Testis (tissue), 2 donors: ENCODE measurements around the gene BOLA3.

Experiments used
- CTCF ChIP-seq, 3 experiments: fragments of 450-650 bp in 2 of 3; fragments of 200-600 bp in 1 of 3; sonication (generic) in 1 of 3; IDR thresholded peaks; one replicate each; pipeline ENCODE4 v1.5.1; 2016 to 2019; ENCODE audit warnings: antibody characterized with exemption in 3 of 3, mild to moderate bottlenecking in 2 of 3, moderate library complexity in 1 of 3
- POLR2A ChIP-seq: fragments of 450-650 bp; IDR thresholded peaks from one replicate; pipeline ENCODE4 v1.6.1; 2017; ENCODE audit warnings: antibody characterized with exemption, mild to moderate bottlenecking, moderate library complexity

GRCh38 chr2:74092275-74092674 lies 55.4 kb downstream of the BOLA3 start:
- TF ChIP-seq CTCF (IDR thresholded peaks at IDR 0.05) = no peak
- no peak for TF ChIP-seq POLR2A
